Thoracic aorta (tissue), 2 donors: ENCODE results near the gene UBL3. TPM values are rescaled to one million over a fixed set of nuclear protein-coding genes. Genes with fewer than 3 reads are reported as not detected.

Experiments
- ATAC-seq: fragments of 150-250 bp; one replicate; pipeline ENCODE4 v1.8.0; 2017; ENCODE audit warnings: low read depth; ENCODE audit not compliant: insufficient number of reproducible peaks, low FRiP score
- DNase-seq: peaks from one replicate; pipeline ENCODE4 v3.0.0-alpha.2; 2020; ENCODE audit warnings: low spot score
- H3K27ac ChIP-seq, 2 donors: fragments of 200-600 bp; sonication (generic); 1 replicate in 1 of 2; 2 replicates in 1 of 2; pipeline ENCODE4 v1.5.1; 2016; ENCODE audit warnings: mild to moderate bottlenecking in 2 of 2, moderate library complexity in 2 of 2
- H3K27me3 ChIP-seq: fragments of 200-600 bp; sonication (generic); replicated peaks from 2 replicates; pipeline ENCODE4 v1.6.0; 2016; ENCODE audit warnings: mild to moderate bottlenecking; ENCODE audit not compliant: insufficient read depth
- H3K36me3 ChIP-seq: fragments of 200-600 bp; sonication (generic); one replicate; pipeline ENCODE4 v1.5.1; 2016
- H3K4me1 ChIP-seq, 2 donors: fragments of 200-600 bp; sonication (generic); 1 replicate in 1 of 2; 2 replicates in 1 of 2; pipeline versions ENCODE4 v1.5.1 to v1.6.0; 2016; ENCODE audit warnings: low read depth in 2 of 2, mild to moderate bottlenecking in 1 of 2; ENCODE audit not compliant: control insufficient read depth in 1 of 2
- H3K4me3 ChIP-seq: fragments of 200-600 bp; sonication (generic); 2 replicates; pipeline ENCODE4 v1.5.1; 2016; ENCODE audit warnings: mild to moderate bottlenecking
- H3K9me3 ChIP-seq: fragments of 200-600 bp; sonication (generic); 2 replicates; pipeline ENCODE4 v1.5.1; 2016
- total RNA-seq, 2 donors: library from RNA; depleted of rRNA; stranded (reverse); fragments of >200 nt; gene quantifications; one replicate each; pipeline versions ENCODE4 v1.1.0 to v1.2.3, GENCODE V29; 2016
- TF ChIP-seq, protein P1 (sequence below): fragments of 200-600 bp; sonication (generic); IDR thresholded peaks from one replicate; pipeline ENCODE4 v1.5.1; 2019; ENCODE audit warnings: antibody characterized with exemption

The UBL3 gene
- total RNA-seq, 2 donors from 2014 or later: 24.4 to 32.6 TPM

DNA sequence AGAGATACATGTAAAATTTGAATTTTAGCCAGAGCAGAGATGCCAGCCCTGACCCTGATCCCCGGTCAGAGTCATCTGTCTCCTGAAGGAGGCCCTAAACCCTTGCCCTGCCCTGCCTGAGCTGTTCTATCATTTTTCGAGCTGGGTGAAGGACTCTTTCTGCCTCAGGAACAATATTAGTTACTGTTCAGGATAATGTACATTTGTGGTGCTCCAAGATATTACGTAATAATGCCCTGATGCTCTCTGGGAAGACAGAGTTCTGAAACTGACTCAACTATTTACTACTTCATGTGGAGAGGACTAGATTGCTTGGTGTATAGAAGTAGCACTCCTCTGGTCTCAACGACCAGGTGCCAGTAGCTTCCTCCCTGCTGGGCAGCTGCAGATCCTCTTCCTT, 37.9 kb upstream of the UBL3 start:
- no peak for DNase-seq
- Histone ChIP-seq H3K9me3 (no peaks in the 10 kb centered on the region), H3K4me1 (no peaks in the 10 kb centered on the region), H3K27me3 (no peaks in the 10 kb centered on the region), H3K27ac (no peak overlapping the region), H3K36me3 (no peaks in the 10 kb centered on the region), H3K4me3 (no peak overlapping the region)
- TF ChIP-seq, protein P1, sequence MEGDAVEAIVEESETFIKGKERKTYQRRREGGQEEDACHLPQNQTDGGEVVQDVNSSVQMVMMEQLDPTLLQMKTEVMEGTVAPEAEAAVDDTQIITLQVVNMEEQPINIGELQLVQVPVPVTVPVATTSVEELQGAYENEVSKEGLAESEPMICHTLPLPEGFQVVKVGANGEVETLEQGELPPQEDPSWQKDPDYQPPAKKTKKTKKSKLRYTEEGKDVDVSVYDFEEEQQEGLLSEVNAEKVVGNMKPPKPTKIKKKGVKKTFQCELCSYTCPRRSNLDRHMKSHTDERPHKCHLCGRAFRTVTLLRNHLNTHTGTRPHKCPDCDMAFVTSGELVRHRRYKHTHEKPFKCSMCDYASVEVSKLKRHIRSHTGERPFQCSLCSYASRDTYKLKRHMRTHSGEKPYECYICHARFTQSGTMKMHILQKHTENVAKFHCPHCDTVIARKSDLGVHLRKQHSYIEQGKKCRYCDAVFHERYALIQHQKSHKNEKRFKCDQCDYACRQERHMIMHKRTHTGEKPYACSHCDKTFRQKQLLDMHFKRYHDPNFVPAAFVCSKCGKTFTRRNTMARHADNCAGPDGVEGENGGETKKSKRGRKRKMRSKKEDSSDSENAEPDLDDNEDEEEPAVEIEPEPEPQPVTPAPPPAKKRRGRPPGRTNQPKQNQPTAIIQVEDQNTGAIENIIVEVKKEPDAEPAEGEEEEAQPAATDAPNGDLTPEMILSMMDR: no peak
- no peak for ATAC-seq

DNA sequence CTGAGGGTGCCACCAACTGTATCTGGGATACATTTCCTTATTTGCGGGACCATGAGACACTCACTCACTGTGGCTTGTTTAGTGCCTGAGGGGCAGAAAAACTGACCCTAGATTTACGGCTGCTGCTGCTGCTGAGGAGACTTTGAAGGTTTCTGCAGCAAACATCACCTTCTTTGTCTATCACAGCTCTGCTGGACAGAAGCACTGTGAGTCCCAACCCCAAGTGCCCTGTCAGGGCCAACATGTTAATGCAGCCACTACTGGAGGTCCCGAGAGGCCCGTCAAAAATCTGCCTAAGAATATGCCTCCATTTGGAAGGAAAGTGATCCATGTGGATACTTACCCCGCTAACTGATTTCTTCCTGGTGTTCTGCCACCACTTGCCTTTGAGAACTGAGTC, 37.3 kb upstream of the UBL3 start:
- no peak overlapping the region for H3K27ac ChIP-seq
- DNase-seq (no peak), ATAC-seq (no peak)
- H3K27me3 ChIP-seq: no peaks in the 10 kb centered on the region
- no peaks in the 10 kb centered on the region for H3K4me1 ChIP-seq
- H3K9me3 ChIP-seq: no peaks in the 10 kb centered on the region
- TF ChIP-seq, protein P1: no peak
- no peak overlapping the region for H3K4me3 ChIP-seq
- no peaks in the 10 kb centered on the region for H3K36me3 ChIP-seq

DNA sequence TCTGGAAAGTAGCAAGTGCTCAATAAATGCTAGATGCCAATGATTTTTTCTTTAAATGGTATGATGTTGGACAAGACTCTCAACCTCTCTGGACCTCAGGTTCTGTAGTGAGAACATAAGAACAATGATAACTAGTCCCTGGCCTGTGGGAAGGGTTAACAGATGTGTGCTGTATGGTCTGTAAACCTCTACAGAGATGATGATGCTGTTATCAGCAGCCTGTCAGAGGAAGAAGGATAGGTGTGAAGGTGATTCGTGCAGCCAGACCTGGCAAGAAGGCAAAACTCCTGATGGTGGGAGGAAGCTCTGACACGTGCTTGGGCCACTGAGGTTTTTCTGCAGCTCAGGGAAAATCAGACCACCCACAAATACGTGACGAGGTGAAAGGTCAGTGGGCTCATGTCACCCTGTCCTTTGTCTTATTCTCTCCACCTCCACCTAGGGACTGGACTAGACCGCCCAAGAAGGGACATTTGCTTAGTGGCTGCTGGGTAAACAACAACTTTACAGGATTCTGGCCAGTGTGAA, 36.7 kb upstream of the UBL3 start:
- TF ChIP-seq, protein P1: no peak
- Histone ChIP-seq H3K4me1 (no peaks in the 10 kb centered on the region), H3K9me3 (no peaks in the 10 kb centered on the region), H3K27me3 (no peaks in the 10 kb centered on the region), H3K4me3 (no peak overlapping the region), H3K36me3 (no peaks in the 10 kb centered on the region), H3K27ac (no peak overlapping the region)
- ATAC-seq (no peak), DNase-seq (no peak)

DNA sequence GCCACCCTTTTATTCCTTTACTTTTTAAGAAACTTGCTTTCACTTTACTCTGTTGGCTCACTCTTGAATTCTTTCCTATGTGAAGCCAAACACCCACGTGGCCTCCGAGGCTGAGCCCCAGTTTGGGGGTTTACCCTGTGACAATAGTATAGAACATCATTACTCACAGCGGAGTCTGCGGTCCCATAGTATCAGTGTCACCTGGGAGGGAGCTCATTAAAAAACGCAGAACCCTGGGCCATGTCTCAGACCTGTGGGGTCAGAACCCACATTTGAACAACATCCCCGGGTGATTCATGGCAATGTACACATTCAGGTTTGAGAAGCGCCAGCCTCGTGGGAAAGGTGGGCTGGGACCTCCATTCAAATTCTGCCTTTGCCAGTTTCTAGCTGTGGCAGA, 36.0 kb upstream of the UBL3 start:
- TF ChIP-seq, protein P1: no peak
- no peaks in the 10 kb centered on the region for H3K4me1 ChIP-seq
- no peaks in the 10 kb centered on the region for H3K27me3 ChIP-seq
- ATAC-seq (no peak), DNase-seq (no peak)
- no peaks in the 10 kb centered on the region for H3K9me3 ChIP-seq
- H3K4me3 ChIP-seq: no peak overlapping the region
- no peaks in the 10 kb centered on the region for H3K36me3 ChIP-seq
- no peak overlapping the region for H3K27ac ChIP-seq

DNA sequence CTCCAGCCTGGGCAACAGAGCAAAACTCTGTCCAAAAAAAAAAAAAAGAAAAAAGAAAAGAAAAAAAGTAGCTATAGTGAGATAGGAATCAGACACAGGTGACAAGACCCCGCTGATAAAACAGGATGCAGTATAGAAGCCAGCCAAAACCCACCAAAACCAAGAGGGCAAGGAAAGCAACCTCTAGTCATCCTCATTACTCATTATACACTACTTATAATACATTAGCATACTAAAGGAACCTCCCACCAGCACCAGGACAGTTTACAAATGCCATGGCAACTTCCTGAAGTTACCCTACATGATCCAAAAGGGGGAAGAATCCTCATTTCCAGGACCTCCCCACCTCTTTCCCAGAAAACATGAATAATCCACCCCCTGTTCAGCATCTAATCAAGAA, 35.6 kb upstream of the UBL3 start:
- Histone ChIP-seq H3K27ac (no peak overlapping the region), H3K4me1 (no peaks in the 10 kb centered on the region), H3K4me3 (no peak overlapping the region), H3K9me3 (no peaks in the 10 kb centered on the region), H3K36me3 (no peaks in the 10 kb centered on the region), H3K27me3 (no peaks in the 10 kb centered on the region)
- TF ChIP-seq, protein P1: no peak
- no peak for DNase-seq
- ATAC-seq: no peak
